Brain microvascular endothelial cell (primary cell): Measurements from ENCODE around the gene SWSAP1.
"Not testable (repeated sequence)": the region's sequence is repeated elsewhere in the genome, so short reads cannot be mapped to it uniquely, and the experiment has no call there.

Experiments
- DNase-seq: peaks from one replicate; pipeline ENCODE4 v3.0.0-alpha.2; 2020
- H3K27ac ChIP-seq: fragments of 250-450 bp; sonication (Bioruptor Pico); 2 replicates; pipeline ENCODE4 v1.5.1; 2020; ENCODE audit warnings: mild to moderate bottlenecking, moderate library complexity
- H3K27me3 ChIP-seq: fragments of 250-450 bp; sonication (Bioruptor Pico); replicated peaks from 2 replicates; pipeline ENCODE4 v1.5.1; 2020; ENCODE audit warnings: mild to moderate bottlenecking
- H3K36me3 ChIP-seq: fragments of 250-450 bp; sonication (Bioruptor Pico); replicated peaks from 2 replicates; pipeline ENCODE4 v1.5.1; 2020; ENCODE audit warnings: mild to moderate bottlenecking
- H3K4me3 ChIP-seq: 2 replicates; pipeline ENCODE4 v1.5.1; 2011; ENCODE audit warnings: low read depth, mild to moderate bottlenecking, control low read depth, low read length, moderate library complexity
- in situ Hi-C: cut with HindIII; loops from 2 replicates; pipeline ENCODE4 v1.10.0; 2017; ENCODE audit warnings: low sequenced_read_pairs, low pct_ligation_motif_present
- TF ChIP-seq, protein P1 (sequence below): IDR thresholded peaks from 2 replicates; pipeline ENCODE4 v1.5.1; 2011; ENCODE audit warnings: low read depth, mild to moderate bottlenecking, moderate library complexity, low read length, control low read depth, inconsistent platforms; ENCODE audit errors: missing control alignments

SWSAP1 gene

DNA sequence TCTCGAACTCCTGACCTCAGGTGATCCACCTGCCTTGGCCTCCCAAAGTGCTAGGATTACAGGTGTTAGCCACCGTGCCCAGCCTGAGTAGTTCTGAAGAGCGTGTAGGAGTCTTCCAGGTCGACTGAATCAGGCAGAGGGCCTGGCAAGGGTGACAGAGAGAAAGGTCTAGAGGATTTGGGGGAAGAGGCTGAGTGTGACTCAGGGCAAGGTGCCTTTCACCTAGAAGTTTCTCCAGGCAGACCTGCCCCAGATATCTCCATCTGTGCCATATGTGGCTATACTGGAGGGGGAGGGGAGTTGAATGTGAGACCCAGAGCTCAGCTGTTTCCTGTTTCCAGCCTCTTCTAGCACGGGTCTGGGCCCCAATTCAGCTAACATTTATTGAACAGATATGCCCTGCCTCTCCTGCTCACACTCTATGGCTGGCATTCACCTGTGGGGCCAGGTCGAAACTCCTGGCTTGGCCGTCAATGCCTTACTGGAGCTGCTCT, 26.9 kb upstream of the SWSAP1 start:
- Histone ChIP-seq H3K36me3 (no peaks in the 10 kb centered on the region), H3K27me3 (no peaks in the 10 kb centered on the region), H3K4me3 (no peak overlapping the region), H3K27ac (no peak overlapping the region)
- in situ Hi-C loops, result no loop called here
- TF ChIP-seq, protein P1, sequence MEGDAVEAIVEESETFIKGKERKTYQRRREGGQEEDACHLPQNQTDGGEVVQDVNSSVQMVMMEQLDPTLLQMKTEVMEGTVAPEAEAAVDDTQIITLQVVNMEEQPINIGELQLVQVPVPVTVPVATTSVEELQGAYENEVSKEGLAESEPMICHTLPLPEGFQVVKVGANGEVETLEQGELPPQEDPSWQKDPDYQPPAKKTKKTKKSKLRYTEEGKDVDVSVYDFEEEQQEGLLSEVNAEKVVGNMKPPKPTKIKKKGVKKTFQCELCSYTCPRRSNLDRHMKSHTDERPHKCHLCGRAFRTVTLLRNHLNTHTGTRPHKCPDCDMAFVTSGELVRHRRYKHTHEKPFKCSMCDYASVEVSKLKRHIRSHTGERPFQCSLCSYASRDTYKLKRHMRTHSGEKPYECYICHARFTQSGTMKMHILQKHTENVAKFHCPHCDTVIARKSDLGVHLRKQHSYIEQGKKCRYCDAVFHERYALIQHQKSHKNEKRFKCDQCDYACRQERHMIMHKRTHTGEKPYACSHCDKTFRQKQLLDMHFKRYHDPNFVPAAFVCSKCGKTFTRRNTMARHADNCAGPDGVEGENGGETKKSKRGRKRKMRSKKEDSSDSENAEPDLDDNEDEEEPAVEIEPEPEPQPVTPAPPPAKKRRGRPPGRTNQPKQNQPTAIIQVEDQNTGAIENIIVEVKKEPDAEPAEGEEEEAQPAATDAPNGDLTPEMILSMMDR, result no peak
- no peak for DNase-seq

DNA sequence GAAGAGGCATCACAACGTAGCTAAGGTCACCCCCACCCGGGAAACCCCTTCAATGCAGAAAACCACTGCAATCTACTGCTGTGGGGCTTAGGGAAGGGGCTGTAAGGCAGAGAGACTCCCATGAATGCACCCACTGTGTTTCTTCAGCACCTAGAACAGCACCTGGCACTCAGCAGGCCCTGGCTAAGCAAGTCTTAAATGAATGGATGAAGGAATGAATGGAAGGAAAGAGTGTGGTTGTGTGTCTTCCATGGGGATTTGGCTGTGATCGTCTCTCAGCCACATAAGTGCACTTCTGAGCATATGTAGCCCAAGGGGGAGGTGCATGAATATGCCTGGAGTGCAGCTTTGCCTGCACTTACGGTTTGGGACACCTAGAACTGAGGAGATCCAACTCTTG, 25.3 kb upstream of the SWSAP1 start:
- TF ChIP-seq, protein P1, result no peak
- in situ Hi-C loops, result no loop called here

DNA sequence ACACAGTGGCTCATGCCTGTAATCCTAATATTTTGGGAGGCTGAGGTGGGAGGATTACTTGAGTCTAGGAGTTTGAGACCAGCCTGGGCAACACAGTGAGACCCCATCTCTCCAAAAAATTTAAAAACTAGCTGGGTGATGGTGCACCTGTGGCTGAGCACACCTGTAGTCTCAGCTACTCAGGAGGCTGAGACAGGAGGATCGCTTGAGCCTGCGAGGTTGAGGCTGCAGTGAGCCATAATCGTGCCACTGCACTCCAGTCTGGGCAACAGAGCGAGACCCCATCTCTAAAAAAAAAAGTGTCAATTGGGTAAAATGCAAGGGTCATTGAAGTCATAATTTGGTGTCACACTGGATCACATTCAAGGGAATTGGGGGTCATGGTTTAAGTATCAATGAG, 20.4 kb upstream of the SWSAP1 start:
- H3K27ac ChIP-seq, DNase-seq, H3K27me3 ChIP-seq, H3K36me3 ChIP-seq, H3K4me3 ChIP-seq, in situ Hi-C loops: not testable (repeated sequence)

More for the DNA sequence above, 25.3 kb upstream of the SWSAP1 start:
- H3K4me3 ChIP-seq, result no peak overlapping the region
- no peaks in the 10 kb centered on the region for H3K27me3 ChIP-seq
- no peaks in the 10 kb centered on the region for H3K36me3 ChIP-seq
- no peak for DNase-seq
- no peak overlapping the region for H3K27ac ChIP-seq

DNA sequence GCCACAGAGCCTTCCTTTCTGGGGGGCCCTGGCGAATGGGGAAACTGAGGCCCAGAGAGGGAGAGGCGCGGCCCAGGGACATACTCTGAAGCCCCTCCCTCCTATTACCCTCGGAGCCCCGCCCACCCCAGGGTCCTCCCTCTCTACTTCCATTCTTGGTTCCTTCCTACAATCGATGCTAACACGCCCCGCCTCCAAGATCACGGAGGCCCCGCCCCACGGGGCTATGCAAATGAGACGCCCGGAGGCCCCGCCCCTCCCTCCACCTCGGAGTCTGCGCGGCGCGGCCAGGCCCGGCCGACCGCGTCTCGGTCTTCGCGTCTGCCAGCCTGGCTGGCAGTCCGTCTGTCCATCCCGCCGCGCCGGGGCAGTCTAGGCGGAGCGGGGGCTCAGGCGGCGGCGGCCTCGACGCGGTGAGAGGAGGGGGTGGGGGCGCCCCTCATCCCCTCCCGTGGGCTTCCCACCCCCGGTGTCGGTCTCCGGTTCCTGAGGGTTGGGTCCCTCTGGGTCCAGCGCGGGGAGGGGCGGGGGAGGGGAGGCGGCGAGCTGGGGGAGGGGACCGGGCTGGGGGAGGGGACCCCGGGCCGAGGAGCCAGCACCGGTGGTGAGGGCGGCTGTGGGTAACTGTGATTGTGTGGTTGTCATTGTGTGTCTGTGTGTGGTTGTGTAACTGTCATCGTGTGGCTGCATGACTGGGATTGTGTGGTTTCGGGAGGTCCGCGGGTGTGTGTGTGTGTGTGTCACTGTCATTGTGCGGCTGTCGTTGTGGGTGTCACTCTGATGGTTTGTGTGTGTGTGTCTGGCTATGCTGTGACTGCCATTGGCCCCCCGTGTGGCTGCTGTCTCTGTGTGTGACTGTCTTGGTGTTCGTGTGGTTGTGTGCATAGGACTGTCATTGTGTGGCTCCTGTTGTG, 19.0 kb upstream of the SWSAP1 start, which contains the start of gene PLPPR2:
Gene PLPPR2 (plus strand): TSS at position 273 of the 914 bp plus-strand sequence. CDS start 2,242 bp downstream, outside the sequence.
- TF ChIP-seq, protein P1, result no peak
- in situ Hi-C loops, result no loop called here
- H3K27ac ChIP-seq, result no peak within 1 kb of the TSS
- H3K4me3 ChIP-seq, result peak within 1 kb of the TSS; percentile 64
- H3K27me3 ChIP-seq, result no peaks in the 10 kb centered on the region
- peak; percentile 92 for DNase-seq
- H3K36me3 ChIP-seq, result peaks cover 6% of the 10 kb centered on the region

DNA sequence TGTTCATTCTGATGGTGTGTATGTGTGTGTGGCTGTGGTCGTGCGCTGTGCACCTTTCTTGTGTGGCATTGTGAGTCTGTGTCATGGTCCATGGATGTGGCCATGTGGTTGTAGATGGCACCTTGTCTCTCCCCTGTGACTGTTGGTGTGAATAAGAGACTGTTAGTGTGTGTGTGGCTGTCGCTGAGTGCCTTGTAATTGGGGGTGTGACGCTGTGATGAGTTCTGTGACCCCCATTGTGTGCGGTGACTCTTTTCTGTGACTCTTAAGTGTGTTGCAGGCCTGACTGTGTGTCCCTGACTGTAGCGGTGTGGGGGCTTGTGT, 18.4 kb upstream of the SWSAP1 start:
- Histone ChIP-seq H3K27ac (no peak overlapping the region), H3K36me3 (peaks cover 7% of the 10 kb centered on the region), H3K4me3 (peak overlapping the region; percentile 64), H3K27me3 (no peaks in the 10 kb centered on the region)
- DNase-seq, result no peak
- in situ Hi-C loops, result no loop called here
- TF ChIP-seq, protein P1, result no peak

DNA sequence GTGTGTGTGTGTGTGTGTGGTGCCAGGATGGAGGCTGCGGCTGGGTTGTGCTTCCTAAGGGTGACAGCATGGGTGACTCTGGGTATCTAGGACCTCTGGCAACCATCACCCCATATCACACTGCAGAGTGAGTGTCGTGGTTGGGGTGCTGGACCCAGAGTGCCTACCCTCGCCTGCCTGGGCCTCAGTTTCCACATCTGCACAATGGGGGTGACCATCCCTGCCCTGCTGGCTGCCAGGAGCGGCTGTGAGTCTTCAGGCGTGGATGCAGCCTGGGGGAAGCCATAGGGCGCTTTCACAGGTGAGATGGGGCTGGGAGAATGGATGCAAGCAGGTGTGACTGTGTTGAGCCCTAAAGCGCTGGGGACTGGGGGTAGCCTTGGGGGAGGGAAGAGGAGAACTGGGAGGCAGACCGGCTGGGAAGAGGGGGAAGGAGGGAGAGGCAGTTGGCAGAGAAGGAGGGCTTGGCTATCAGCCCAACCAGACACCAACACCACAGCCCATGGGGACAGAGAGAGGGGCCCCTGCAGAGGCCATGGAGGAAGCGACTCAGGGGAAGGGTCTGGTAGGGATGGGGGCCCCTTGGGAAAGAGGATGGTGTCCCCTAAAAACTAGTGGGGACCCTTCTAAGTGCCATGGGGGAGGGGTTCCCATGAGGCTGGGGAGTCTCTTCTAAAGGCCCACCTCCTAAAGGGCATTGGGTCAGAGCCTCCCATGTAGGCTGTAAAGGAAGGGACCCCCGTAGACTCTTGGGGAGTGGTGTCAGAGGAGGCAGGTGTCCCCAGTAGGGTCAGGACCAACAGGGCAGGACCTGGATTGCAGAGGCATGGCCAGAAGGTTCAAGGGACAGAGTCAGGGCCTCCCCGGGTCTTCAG, 17.6 kb upstream of the SWSAP1 start:
- Histone ChIP-seq H3K36me3 (peaks cover 12% of the 10 kb centered on the region), H3K4me3 (no peak overlapping the region), H3K27ac (no peak overlapping the region), H3K27me3 (no peaks in the 10 kb centered on the region)
- TF ChIP-seq, protein P1, result no peak
- in situ Hi-C loops, result no loop called here
- DNase-seq, result no peak
